Nephron (organoid): ENCODE data around the gene HS3ST2.

ENCODE experiments used
- H3K27ac Mint-ChIP-seq, 3 experiments: 2 replicates each; pipeline ENCODE4 v1.8.0; 2020; ENCODE audit warnings: mixed read lengths in 3 of 3, mild to moderate bottlenecking in 2 of 3, moderate library complexity in 1 of 3
- H3K27me3 Mint-ChIP-seq: 2 replicates; pipeline ENCODE4 v1.8.0; 2021; ENCODE audit warnings: low read depth, mild to moderate bottlenecking, moderate library complexity, mixed read lengths
- H3K36me3 Mint-ChIP-seq: 2 replicates; pipeline ENCODE4 v1.8.0; 2020; ENCODE audit warnings: low read depth, mixed read lengths
- H3K4me1 Mint-ChIP-seq: 2 replicates; pipeline ENCODE4 v1.8.0; 2020; ENCODE audit warnings: mixed read lengths
- H3K4me3 Mint-ChIP-seq, 3 experiments: 2 replicates each; pipeline ENCODE4 v1.8.0; 2020; ENCODE audit warnings: mild to moderate bottlenecking in 3 of 3, mixed read lengths in 3 of 3, moderate library complexity in 2 of 3
- H3K9me3 Mint-ChIP-seq: 2 replicates; pipeline ENCODE4 v1.8.0; 2020; ENCODE audit warnings: mixed read lengths
- TF ChIP-seq, protein P1 (sequence below), 3 experiments: fragments of 200-600 bp; sonication (generic); IDR thresholded peaks; one replicate each; pipeline ENCODE4 v1.5.0; 2021; ENCODE audit warnings: antibody characterized with exemption in 3 of 3; ENCODE audit not compliant: unreplicated experiment in 3 of 3

Gene HS3ST2

DNA sequence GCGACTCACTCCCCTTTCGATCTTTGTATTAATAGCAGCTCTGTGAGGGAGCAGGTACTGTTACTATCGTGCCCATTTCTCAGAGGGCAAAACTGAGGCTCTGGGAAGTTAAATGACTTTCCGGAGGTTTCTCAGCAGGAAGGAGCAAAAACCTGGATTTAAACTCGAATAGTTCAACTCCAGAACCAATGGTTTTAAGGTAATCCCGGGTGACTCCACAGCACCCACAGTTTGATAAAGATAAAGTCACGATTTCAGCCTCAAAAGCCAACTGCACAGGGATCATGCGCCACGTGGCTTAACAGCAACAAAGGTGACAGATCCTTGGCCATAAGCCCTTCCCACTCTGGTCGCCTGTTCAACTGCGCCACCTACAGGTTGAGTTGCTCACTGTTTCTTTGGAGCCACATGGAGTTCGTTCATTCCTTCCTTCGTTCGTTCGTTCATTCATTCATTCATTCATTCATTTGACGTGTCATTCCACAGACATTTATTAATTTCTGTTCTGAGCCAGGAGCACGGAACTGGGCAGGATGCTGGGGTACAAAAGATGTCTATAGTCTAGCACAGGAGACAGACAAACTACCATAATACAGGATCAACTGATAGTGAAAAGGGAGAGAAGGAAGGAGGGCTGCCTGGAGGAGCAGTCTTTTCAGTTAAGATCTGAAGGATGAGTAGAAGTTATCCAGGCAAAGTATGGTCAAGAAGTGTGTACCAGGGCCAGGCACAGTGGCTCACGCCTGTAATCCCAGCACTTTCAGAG lies 134.8 kb downstream of the HS3ST2 start:
- H3K4me1 Mint-ChIP-seq: no peaks in the 10 kb centered on the region
- TF ChIP-seq, protein P1, sequence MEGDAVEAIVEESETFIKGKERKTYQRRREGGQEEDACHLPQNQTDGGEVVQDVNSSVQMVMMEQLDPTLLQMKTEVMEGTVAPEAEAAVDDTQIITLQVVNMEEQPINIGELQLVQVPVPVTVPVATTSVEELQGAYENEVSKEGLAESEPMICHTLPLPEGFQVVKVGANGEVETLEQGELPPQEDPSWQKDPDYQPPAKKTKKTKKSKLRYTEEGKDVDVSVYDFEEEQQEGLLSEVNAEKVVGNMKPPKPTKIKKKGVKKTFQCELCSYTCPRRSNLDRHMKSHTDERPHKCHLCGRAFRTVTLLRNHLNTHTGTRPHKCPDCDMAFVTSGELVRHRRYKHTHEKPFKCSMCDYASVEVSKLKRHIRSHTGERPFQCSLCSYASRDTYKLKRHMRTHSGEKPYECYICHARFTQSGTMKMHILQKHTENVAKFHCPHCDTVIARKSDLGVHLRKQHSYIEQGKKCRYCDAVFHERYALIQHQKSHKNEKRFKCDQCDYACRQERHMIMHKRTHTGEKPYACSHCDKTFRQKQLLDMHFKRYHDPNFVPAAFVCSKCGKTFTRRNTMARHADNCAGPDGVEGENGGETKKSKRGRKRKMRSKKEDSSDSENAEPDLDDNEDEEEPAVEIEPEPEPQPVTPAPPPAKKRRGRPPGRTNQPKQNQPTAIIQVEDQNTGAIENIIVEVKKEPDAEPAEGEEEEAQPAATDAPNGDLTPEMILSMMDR (IDR thresholded peaks at IDR 0.05; ENCODE audit: unreplicated experiment in 3 of 3): peak; percentile 34 to 51 (median 43)
- H3K36me3 Mint-ChIP-seq: no peaks in the 10 kb centered on the region
- no peak overlapping the region for H3K4me3 Mint-ChIP-seq
- no peak overlapping the region for H3K27ac Mint-ChIP-seq
- no peaks in the 10 kb centered on the region for H3K9me3 Mint-ChIP-seq
- H3K27me3 Mint-ChIP-seq: peaks cover 41% of the 10 kb centered on the region

DNA sequence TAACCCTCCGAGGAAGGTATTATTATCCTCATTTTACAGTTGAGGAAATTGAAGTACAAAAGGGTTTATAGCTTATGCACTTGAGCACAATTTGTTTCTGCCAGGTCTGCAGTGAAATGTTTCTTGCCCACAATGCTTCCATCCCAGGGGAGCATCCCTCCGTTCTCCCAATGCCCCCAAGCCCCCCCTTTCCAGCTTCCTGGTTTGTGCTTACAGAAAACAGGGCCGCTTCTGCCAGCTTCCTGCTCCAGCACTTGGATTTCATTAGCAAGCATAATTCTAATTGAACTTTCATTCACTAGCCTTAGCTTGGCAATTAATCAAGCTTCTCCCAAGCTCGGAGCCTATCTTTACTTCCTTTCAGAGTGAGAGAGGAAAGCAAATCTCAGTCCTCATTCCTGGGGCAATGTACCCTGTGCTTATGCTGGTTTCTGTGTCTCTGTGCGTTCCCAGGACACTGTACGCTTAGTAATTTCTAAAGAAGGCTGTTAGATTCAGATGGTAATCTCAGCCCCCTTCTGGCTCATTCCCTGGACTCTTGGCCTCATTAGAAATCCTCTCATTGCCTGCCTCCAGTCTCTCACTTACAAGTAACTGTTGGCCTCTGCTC lies 141.6 kb downstream of the HS3ST2 start:
- TF ChIP-seq, protein P1 (IDR thresholded peaks at IDR 0.05; ENCODE audit: unreplicated experiment in 3 of 3): no peak
- H3K27me3 Mint-ChIP-seq: peaks cover 14% of the 10 kb centered on the region
- H3K36me3 Mint-ChIP-seq: no peaks in the 10 kb centered on the region
- no peaks in the 10 kb centered on the region for H3K9me3 Mint-ChIP-seq
- no peaks in the 10 kb centered on the region for H3K4me1 Mint-ChIP-seq
- no peak overlapping the region for H3K4me3 Mint-ChIP-seq
- no peak overlapping the region for H3K27ac Mint-ChIP-seq

DNA sequence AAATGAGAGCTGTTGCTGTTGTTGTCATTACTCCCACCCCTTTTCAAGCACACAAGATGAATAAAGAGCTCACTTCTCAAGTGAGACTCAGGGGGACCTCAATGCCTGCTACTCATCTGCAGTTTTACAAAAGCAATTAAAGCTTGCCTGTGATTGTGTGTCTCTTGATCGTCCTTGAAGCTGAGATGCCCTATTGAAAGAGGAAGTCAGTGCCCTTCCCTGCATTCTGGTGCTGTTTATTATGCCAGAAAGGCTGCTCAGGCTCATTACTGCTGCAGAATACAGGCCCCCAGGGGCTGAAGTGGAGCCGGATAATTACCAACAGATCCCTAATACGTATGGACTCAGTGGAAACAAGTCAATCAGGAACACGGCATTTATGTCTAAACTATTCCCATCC lies 147.2 kb downstream of the HS3ST2 start:
- Mint-ChIP-seq H3K27me3 (peaks cover 18% of the 10 kb centered on the region), H3K4me3 (no peak overlapping the region), H3K36me3 (no peaks in the 10 kb centered on the region), H3K27ac (no peak overlapping the region), H3K4me1 (no peaks in the 10 kb centered on the region), H3K9me3 (peaks cover 6% of the 10 kb centered on the region)
- TF ChIP-seq, protein P1 (IDR thresholded peaks at IDR 0.05; ENCODE audit: unreplicated experiment in 3 of 3): no peak

DNA sequence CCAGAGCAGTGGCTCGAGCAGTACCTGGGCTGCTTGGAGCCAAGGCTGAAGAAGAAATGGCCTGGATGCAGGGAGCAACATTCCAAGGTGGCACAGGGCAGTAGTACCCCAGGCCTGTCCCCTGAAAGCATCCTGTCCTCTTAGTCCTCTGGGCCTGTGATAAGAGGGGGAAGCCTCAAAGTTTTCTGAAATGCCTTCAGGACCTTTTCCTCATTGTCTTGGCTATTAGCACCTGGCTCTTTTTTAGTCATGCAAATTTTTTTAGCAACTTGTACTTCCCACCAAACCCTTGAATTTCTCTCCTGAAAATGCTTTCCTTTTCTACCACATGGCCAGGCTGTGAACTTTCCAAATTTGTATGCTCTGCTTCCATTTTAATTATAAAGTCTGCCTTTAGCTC lies 148.9 kb downstream of the HS3ST2 start:
- TF ChIP-seq, protein P1 (IDR thresholded peaks at IDR 0.05; ENCODE audit: unreplicated experiment in 3 of 3): no peak
- Mint-ChIP-seq H3K27ac (no peak overlapping the region), H3K9me3 (peaks cover 6% of the 10 kb centered on the region), H3K36me3 (no peaks in the 10 kb centered on the region), H3K27me3 (peaks cover 25% of the 10 kb centered on the region), H3K4me1 (peaks cover 3% of the 10 kb centered on the region), H3K4me3 (no peak overlapping the region)
